Activated B cell treated with CpG ODN at 0.5 μM for 24 hours (primary cell): Measurements from ENCODE around the gene DCTPP1. TPM values are rescaled to one million over a fixed set of nuclear protein-coding genes. Genes with fewer than 3 reads are reported as not detected.
A peak's percentile ranks its signal among the peaks of the same experiment; 100 is the strongest.
"Not testable (repeated sequence)": the region's sequence is repeated elsewhere in the genome, so short reads cannot be mapped to it uniquely, and the experiment has no call there.

Source experiments
- ATAC-seq: fragments of 200-7000 bp; cut with Tn5 transposase; one replicate; pipeline ENCODE4 v1.10.0; 2021; ENCODE audit warnings: low read depth, mild to moderate bottlenecking, moderate library complexity
- CTCF ChIA-PET: fragments of 350-600 bp; sonication (Branson Sonifier 250); formaldehyde crosslinking; loops from one replicate; lab custom pipeline; 2021; ENCODE audit warnings: antibody characterized with exemption; lab: Charles Lee
- POLR2A ChIA-PET: fragments of 350-600 bp; sonication (Branson Sonifier 250); formaldehyde crosslinking; loops from one replicate; lab custom pipeline; 2021; ENCODE audit warnings: antibody characterized with exemption; lab: Charles Lee
- DNase-seq: peaks from one replicate; pipeline ENCODE4 v3.0.0; 2022
- H3K27ac Mint-ChIP-seq: one replicate; pipeline ENCODE4 v1.8.0; 2020; ENCODE audit warnings: mixed read lengths
- H3K27me3 Mint-ChIP-seq: one replicate; pipeline ENCODE4 v1.8.0; 2021; ENCODE audit warnings: mixed read lengths
- H3K36me3 Mint-ChIP-seq: one replicate; pipeline ENCODE4 v1.8.0; 2021; ENCODE audit warnings: low read depth, mixed read lengths
- H3K4me1 Mint-ChIP-seq: one replicate; pipeline ENCODE4 v1.8.0; 2021; ENCODE audit warnings: mixed read lengths
- H3K4me3 Mint-ChIP-seq: one replicate; pipeline ENCODE4 v1.8.0; 2020; ENCODE audit warnings: mild to moderate bottlenecking, mixed read lengths
- H3K9me3 Mint-ChIP-seq: one replicate; pipeline ENCODE4 v1.8.0; 2020; ENCODE audit warnings: mixed read lengths
- intact Hi-C: fragments of 100-400 bp; cut with micrococcal nuclease; formaldehyde crosslinking; loops from one replicate; pipeline ENCODE4 v1.15.1; 2024
- total RNA-seq: library from RNA; stranded (reverse); gene quantifications from 2 replicates; pipeline ENCODE4 v1.2.3, GENCODE V29; 2022
- TF ChIP-seq, protein P1 (sequence below): fragments of 200-600 bp; IDR thresholded peaks from one replicate; pipeline ENCODE4 v1.8.0; 2022; ENCODE audit warnings: antibody characterized with exemption, mild to moderate bottlenecking

The DCTPP1 gene
- total RNA-seq, 1 donor from 2014 or later: 66.7 TPM

DNA sequence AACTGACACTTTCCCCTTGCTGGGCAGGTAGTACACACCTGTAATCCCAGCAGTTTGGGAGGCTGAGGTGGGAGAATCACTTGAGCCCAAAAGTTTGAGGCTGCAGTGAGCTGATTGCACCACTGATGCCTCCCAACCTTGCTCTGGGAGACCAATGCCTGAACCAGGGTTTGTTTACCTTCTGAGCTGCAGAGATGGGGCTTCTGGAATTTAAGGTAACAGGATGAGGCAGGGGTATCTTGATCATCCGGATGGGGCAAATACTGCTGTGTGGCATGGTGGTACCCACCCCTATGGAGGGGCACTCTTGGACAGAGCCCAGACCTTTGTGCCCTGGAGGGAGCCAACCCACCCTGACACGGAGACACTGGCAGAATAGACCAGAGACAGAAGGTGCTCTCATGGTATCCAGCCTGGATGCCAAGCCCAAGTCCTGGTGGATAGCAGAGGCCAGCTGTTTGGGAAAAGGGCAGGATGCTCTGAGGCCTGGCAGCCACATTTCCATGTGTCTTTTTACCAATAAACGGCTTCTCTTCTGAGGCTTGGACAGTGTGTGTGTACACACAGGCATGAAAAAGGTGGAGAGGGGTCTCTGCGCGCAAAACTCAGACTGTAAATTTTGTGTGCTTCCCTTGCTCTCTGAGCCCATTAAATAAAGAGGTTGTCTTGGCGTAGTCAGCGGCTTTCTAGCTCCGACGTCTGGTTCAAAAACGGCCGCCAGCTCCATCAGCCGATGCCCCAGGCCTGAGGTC, 30.2 kb downstream of the DCTPP1 start:
- H3K9me3 Mint-ChIP-seq: no peaks in the 10 kb centered on the region
- ATAC-seq (no peak), DNase-seq (no peak)
- CTCF ChIA-PET: interaction anchor here (0.6 to 1.8 kb wide), 3 partner anchors 10 to 308 kb away, joined by 3 to 8 read pairs (median 3); partner anchors contain the start of genes SEPTIN1 and TBX6
- H3K36me3 Mint-ChIP-seq: peaks cover 27% of the 10 kb centered on the region
- peaks cover 38% of the 10 kb centered on the region for H3K4me1 Mint-ChIP-seq
- TF ChIP-seq, protein P1, sequence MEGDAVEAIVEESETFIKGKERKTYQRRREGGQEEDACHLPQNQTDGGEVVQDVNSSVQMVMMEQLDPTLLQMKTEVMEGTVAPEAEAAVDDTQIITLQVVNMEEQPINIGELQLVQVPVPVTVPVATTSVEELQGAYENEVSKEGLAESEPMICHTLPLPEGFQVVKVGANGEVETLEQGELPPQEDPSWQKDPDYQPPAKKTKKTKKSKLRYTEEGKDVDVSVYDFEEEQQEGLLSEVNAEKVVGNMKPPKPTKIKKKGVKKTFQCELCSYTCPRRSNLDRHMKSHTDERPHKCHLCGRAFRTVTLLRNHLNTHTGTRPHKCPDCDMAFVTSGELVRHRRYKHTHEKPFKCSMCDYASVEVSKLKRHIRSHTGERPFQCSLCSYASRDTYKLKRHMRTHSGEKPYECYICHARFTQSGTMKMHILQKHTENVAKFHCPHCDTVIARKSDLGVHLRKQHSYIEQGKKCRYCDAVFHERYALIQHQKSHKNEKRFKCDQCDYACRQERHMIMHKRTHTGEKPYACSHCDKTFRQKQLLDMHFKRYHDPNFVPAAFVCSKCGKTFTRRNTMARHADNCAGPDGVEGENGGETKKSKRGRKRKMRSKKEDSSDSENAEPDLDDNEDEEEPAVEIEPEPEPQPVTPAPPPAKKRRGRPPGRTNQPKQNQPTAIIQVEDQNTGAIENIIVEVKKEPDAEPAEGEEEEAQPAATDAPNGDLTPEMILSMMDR: no peak
- H3K27me3 Mint-ChIP-seq: peaks cover 4% of the 10 kb centered on the region
- peak overlapping the region; percentile 66 for H3K27ac Mint-ChIP-seq
- H3K4me3 Mint-ChIP-seq: peak overlapping the region; percentile 86
- intact Hi-C loops: loop anchor here (2.0 to 10.0 kb wide), 2 partner anchors 17 to 335 kb away; partner anchors contain the start of gene ALDOA
- POLR2A ChIA-PET: interaction anchor here (0.5 to 3.3 kb wide), 5 partner anchors 7 to 22 kb away, joined by 3 to 17 read pairs (median 3); partner anchors contain the start of genes SEPTIN1 and ZNF771

DNA sequence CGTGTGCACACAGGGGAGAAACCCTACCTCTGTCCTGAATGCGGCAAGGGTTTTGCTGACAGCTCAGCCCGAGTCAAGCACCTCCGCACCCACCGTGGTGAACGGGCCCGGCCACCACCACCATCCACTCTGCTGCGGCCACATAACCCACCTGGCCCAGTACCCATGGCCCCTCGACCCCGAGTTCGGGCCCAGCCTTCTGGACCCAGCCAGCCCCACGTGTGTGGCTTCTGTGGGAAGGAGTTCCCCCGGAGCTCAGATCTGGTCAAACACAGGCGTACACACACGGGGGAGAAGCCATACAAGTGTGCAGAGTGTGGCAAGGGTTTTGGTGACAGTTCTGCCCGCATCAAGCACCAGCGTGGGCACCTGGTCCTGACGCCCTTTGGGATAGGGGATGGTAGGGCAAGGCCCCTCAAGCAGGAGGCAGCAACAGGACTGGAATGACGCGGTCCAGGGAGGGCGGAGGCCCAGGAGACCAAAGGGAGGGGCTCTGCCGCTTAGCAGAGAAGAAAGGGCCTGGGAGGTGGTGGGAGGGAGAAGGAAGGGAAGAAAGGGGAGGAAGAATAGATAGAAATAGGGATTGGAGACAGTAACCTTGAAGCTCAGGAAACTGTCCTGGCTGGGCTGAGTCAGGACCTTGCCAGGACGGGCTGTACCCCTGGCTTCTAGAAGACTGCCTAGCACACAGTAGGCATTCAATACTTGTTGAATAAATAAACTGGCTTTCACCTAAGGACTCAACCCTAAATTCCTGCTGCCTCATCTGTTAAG, 31.0 kb downstream of the DCTPP1 start:
- no peaks in the 10 kb centered on the region for H3K9me3 Mint-ChIP-seq
- no peak for DNase-seq
- peaks cover 4% of the 10 kb centered on the region for H3K27me3 Mint-ChIP-seq
- peaks cover 27% of the 10 kb centered on the region for H3K36me3 Mint-ChIP-seq
- TF ChIP-seq, protein P1: no peak
- H3K27ac Mint-ChIP-seq: no peak overlapping the region
- ChIA-PET POLR2A (interaction anchor here (0.6 to 3.3 kb wide), 4 partner anchors 8 to 16 kb away, joined by 3 to 17 read pairs (median 8); partner anchors contain the start of genes SEPTIN1 and ZNF771), CTCF (interaction anchor here (0.6 kb wide), 1 partner anchor 16 kb away, joined by 3 read pairs; the partner anchor contains the start of gene SEPTIN1)
- ATAC-seq: no peak
- H3K4me3 Mint-ChIP-seq: no peak overlapping the region
- intact Hi-C loops: no loop called here
- H3K4me1 Mint-ChIP-seq: peaks cover 42% of the 10 kb centered on the region

DNA sequence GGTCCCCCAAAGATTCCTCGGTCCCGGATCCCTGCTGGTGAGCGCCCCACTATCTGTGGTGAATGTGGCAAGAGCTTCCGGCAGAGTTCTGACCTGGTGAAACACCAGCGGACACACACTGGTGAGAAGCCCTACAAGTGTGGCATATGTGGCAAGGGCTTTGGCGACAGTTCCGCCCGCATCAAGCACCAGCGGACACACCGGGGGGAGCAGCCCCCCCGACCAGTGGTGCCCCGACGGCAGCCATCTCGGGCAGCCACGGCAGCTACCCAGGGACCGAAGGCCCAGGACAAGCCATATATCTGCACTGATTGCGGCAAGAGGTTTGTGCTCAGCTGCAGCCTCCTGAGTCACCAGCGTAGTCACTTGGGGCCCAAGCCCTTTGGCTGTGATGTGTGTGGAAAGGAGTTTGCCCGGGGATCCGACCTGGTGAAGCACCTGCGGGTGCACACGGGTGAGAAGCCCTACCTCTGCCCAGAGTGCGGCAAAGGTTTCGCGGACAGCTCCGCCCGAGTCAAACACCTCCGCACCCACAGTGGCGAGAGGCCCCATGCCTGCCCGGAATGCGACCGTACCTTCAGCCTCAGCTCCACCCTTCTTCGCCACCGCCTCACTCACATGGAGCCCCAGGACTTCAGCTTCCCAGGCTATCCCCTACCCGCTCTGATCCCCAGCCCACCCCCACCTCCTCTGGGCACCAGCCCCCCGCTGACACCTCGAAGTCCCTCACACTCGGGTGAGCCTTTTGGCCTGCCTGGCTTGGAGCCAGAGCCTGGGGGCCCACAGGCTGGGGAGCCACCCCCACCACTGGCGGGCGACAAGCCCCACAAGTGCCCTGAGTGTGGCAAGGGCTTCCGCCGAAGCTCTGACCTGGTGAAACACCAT, 31.8 kb downstream of the DCTPP1 start:
- Mint-ChIP-seq H3K27me3 (peaks cover 4% of the 10 kb centered on the region), H3K9me3 (no peaks in the 10 kb centered on the region), H3K27ac (no peak overlapping the region), H3K4me3 (no peak overlapping the region), H3K4me1 (peaks cover 42% of the 10 kb centered on the region), H3K36me3 (peaks cover 27% of the 10 kb centered on the region)
- ATAC-seq (no peak), DNase-seq (no peak)
- intact Hi-C loops: no loop called here
- CTCF ChIA-PET: interaction anchor here (1.5 to 1.7 kb wide), 2 partner anchors 9 to 11 kb away, joined by 4 to 5 read pairs; partner anchors contain the start of gene ZNF771
- POLR2A ChIA-PET: interaction anchor here (0.5 to 3.3 kb wide), 4 partner anchors 9 to 303 kb away, joined by 4 to 17 read pairs (median 8); partner anchors contain the start of genes SEPTIN1 and ZNF771
- TF ChIP-seq, protein P1: no peak

DNA sequence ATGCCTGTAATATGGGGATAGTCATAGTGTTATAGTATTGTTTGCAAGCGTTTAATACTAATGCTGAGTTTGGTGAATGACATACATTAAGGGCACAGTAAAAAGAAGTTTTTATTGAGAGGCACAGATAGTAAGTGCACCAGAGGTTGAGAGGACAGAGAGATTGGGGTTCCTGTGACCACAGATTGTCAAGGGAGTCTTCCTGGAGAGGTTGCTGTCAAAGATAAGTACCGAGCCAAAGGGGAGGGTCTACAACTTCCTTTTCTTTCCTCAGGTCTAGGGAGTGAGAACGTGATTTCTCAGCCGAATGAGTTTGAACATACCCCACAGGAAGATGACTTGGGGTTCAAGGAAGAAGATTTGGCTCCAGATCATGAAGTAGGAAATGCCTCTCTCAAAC, 32.8 kb downstream of the DCTPP1 start:
- TF ChIP-seq, protein P1: no peak
- H3K4me3 Mint-ChIP-seq: peak overlapping the region; percentile 38
- H3K4me1 Mint-ChIP-seq: peaks cover 42% of the 10 kb centered on the region
- H3K27ac Mint-ChIP-seq: no peak overlapping the region
- no peaks in the 10 kb centered on the region for H3K9me3 Mint-ChIP-seq
- ATAC-seq (no peak), DNase-seq (no peak)
- ChIA-PET CTCF (interaction anchor here (1.4 to 1.7 kb wide), 3 partner anchors 10 to 21 kb away, joined by 4 to 5 read pairs (median 5); partner anchors contain the start of gene ZNF771), POLR2A (interaction anchor here (1.1 to 2.6 kb wide), 5 partner anchors 9 to 214 kb away, joined by 5 to 33 read pairs (median 10); partner anchors contain the start of genes CD2BP2, CORO1A and ZNF771)
- intact Hi-C loops: no loop called here
- H3K27me3 Mint-ChIP-seq: peaks cover 4% of the 10 kb centered on the region
- peaks cover 27% of the 10 kb centered on the region for H3K36me3 Mint-ChIP-seq

DNA sequence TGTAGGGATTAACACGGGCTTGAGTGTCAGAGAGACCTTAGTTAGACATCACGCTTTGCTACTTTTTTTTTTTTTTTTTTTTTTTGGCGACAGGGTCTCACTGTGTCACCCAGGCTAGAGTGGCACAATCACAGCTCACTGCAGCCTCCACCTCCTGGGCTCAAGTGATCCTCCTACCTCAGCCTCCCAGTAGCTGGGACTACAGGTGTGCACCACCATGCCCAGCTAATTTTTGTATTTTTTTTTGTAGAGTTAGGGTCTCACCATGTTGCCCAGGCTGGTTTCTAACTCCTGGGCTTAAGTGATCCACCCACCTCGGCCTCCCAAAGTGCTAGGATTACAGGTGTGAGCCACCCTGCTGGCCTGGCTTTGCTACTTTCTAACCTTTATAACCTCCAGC, 33.2 kb downstream of the DCTPP1 start:
- ATAC-seq: not testable (repeated sequence)

More for the DNA sequence above, 33.2 kb downstream of the DCTPP1 start:
- H3K27me3 Mint-ChIP-seq, H3K9me3 Mint-ChIP-seq, H3K27ac Mint-ChIP-seq, intact Hi-C loops, DNase-seq: not testable (repeated sequence)
- ChIA-PET CTCF (interaction anchor here (1.4 to 1.9 kb wide), 3 partner anchors 10 to 21 kb away, joined by 5 to 14 read pairs (median 5); partner anchors contain the start of gene ZNF771), POLR2A (interaction anchor here (1.1 to 3.2 kb wide), 8 partner anchors 10 to 213 kb away, joined by 5 to 56 read pairs (median 14); partner anchors contain the start of genes CD2BP2, CORO1A, SEPTIN1 and TBC1D10B)
- Mint-ChIP-seq H3K4me3 (peak overlapping the region; percentile 80), H3K36me3 (peaks cover 27% of the 10 kb centered on the region), H3K4me1 (peaks cover 40% of the 10 kb centered on the region)
